Activated CD4-positive, alpha-beta T cell treated with anti-CD3 and anti-CD28 coated beads, Interleukin-2, amount 10 ng/mL, durations not matched to agents 7 days and 5 days (primary cell): Measurements from ENCODE around the gene STIM2. TPM values are rescaled to one million over a fixed set of nuclear protein-coding genes. Genes with fewer than 3 reads are reported as not detected.
"Not testable (repeated sequence)": the region's sequence is repeated elsewhere in the genome, so short reads cannot be mapped to it uniquely, and the experiment has no call there.

Experiments
- CTCF ChIA-PET: fragments of 350-600 bp; sonication (Branson Sonifier 250); formaldehyde crosslinking; loops from one replicate; lab custom pipeline; 2021; ENCODE audit warnings: antibody characterized with exemption; lab: Charles Lee
- POLR2A ChIA-PET: fragments of 350-600 bp; sonication (Branson Sonifier 250); formaldehyde crosslinking; loops from one replicate; lab custom pipeline; 2021; ENCODE audit warnings: antibody characterized with exemption; lab: Charles Lee
- DNase-seq: peaks from one replicate; pipeline ENCODE4 v3.0.0-alpha.2; 2020
- H3K27ac Mint-ChIP-seq: one replicate; pipeline ENCODE4 v1.8.0; 2021; ENCODE audit warnings: mild to moderate bottlenecking, moderate library complexity, mixed read lengths
- H3K27me3 Mint-ChIP-seq: one replicate; pipeline ENCODE4 v1.8.0; 2021; ENCODE audit warnings: mixed read lengths
- H3K36me3 Mint-ChIP-seq: one replicate; pipeline ENCODE4 v1.8.0; 2021; ENCODE audit warnings: low read depth, mixed read lengths
- H3K4me1 Mint-ChIP-seq: one replicate; pipeline ENCODE4 v1.8.0; 2021; ENCODE audit warnings: mixed read lengths
- H3K4me3 Mint-ChIP-seq: one replicate; pipeline ENCODE4 v1.8.0; 2021; ENCODE audit warnings: mild to moderate bottlenecking, moderate library complexity, mixed read lengths
- H3K9me3 Mint-ChIP-seq: one replicate; pipeline ENCODE4 v1.8.0; 2021; ENCODE audit warnings: mixed read lengths
- total RNA-seq, 2 experiments: library from RNA; stranded (reverse); gene quantifications; one replicate each; pipeline ENCODE4 v1.2.3, GENCODE V29; 2021

Gene STIM2
- total RNA-seq, 2 experiments from 2014 or later = 56.2 to 61.0 TPM

- Mint-ChIP-seq H3K9me3 (no peaks in the 10 kb centered on the region), H3K27me3 (no peaks in the 10 kb centered on the region), H3K36me3 (peaks cover 59% of the 10 kb centered on the region), H3K4me1 (peaks cover 19% of the 10 kb centered on the region), H3K27ac (no peak overlapping the region), H3K4me3 (no peak overlapping the region)
- POLR2A ChIA-PET = no interaction called here
- CTCF ChIA-PET = no interaction called here
- DNase-seq = no peak
Measured at GRCh38 chr4:27019766-27020165, 159.1 kb downstream of the STIM2 start.

- CTCF ChIA-PET = no interaction called here
- POLR2A ChIA-PET = no interaction called here
- H3K27ac Mint-ChIP-seq = no peak overlapping the region
- peaks cover 18% of the 10 kb centered on the region for H3K4me1 Mint-ChIP-seq
- H3K4me3 Mint-ChIP-seq = no peak overlapping the region
- peaks cover 59% of the 10 kb centered on the region for H3K36me3 Mint-ChIP-seq
- no peaks in the 10 kb centered on the region for H3K9me3 Mint-ChIP-seq
- no peak for DNase-seq
- no peaks in the 10 kb centered on the region for H3K27me3 Mint-ChIP-seq
Measured at GRCh38 chr4:27020203-27020602, 159.6 kb downstream of the STIM2 start.

GRCh38 chr4:27020603-27021002 lies 160.0 kb downstream of the STIM2 start:
- Mint-ChIP-seq H3K27ac (no peak overlapping the region), H3K4me1 (peaks cover 17% of the 10 kb centered on the region), H3K36me3 (peaks cover 59% of the 10 kb centered on the region), H3K9me3 (no peaks in the 10 kb centered on the region), H3K4me3 (no peak overlapping the region), H3K27me3 (no peaks in the 10 kb centered on the region)
- POLR2A ChIA-PET = no interaction called here
- CTCF ChIA-PET = interaction anchor here (0.6 kb wide), 1 partner anchor 8 kb away, joined by 4 read pairs; no protein-coding TSS in a partner anchor
- DNase-seq = no peak

GRCh38 chr4:27022963-27023362 lies 162.3 kb downstream of the STIM2 start:
- no peak overlapping the region for H3K4me3 Mint-ChIP-seq
- DNase-seq = no peak
- ChIA-PET POLR2A (no interaction called here), CTCF (interaction anchor here (1.6 kb wide), 1 partner anchor 22 kb away, joined by 4 read pairs; no protein-coding TSS in a partner anchor)
- H3K27ac Mint-ChIP-seq = no peak overlapping the region
- no peaks in the 10 kb centered on the region for H3K9me3 Mint-ChIP-seq
- peaks cover 39% of the 10 kb centered on the region for H3K36me3 Mint-ChIP-seq
- no peaks in the 10 kb centered on the region for H3K27me3 Mint-ChIP-seq
- H3K4me1 Mint-ChIP-seq = peaks cover 6% of the 10 kb centered on the region

- Mint-ChIP-seq H3K27ac (no peak overlapping the region), H3K4me1 (peaks cover 2% of the 10 kb centered on the region), H3K4me3 (no peak overlapping the region), H3K27me3 (no peaks in the 10 kb centered on the region), H3K36me3 (peaks cover 35% of the 10 kb centered on the region), H3K9me3 (no peaks in the 10 kb centered on the region)
- no peak for DNase-seq
- CTCF ChIA-PET = interaction anchor here (1.6 kb wide), 1 partner anchor 22 kb away, joined by 4 read pairs; no protein-coding TSS in a partner anchor
- POLR2A ChIA-PET = no interaction called here
Measured at GRCh38 chr4:27023366-27023765, 162.7 kb downstream of the STIM2 start.

- Mint-ChIP-seq H3K9me3 (no peaks in the 10 kb centered on the region), H3K36me3 (peaks cover 29% of the 10 kb centered on the region), H3K4me1 (no peaks in the 10 kb centered on the region), H3K27me3 (no peaks in the 10 kb centered on the region), H3K27ac (no peak overlapping the region), H3K4me3 (no peak overlapping the region)
- no peak for DNase-seq
- POLR2A ChIA-PET = no interaction called here
- CTCF ChIA-PET = no interaction called here
Measured at GRCh38 chr4:27024805-27025204, 164.2 kb downstream of the STIM2 start.

- peaks cover 2% of the 10 kb centered on the region for H3K27me3 Mint-ChIP-seq
- no peak overlapping the region for H3K27ac Mint-ChIP-seq
- no peak overlapping the region for H3K4me3 Mint-ChIP-seq
- no peak for DNase-seq
- peaks cover 14% of the 10 kb centered on the region for H3K36me3 Mint-ChIP-seq
- no peaks in the 10 kb centered on the region for H3K9me3 Mint-ChIP-seq
- no peaks in the 10 kb centered on the region for H3K4me1 Mint-ChIP-seq
- CTCF ChIA-PET = no interaction called here
- POLR2A ChIA-PET = no interaction called here
Measured at GRCh38 chr4:27027428-27027827, 166.8 kb downstream of the STIM2 start.

- CTCF ChIA-PET, H3K9me3 Mint-ChIP-seq, H3K4me3 Mint-ChIP-seq, H3K36me3 Mint-ChIP-seq, H3K4me1 Mint-ChIP-seq, H3K27ac Mint-ChIP-seq, POLR2A ChIA-PET, DNase-seq: not testable (repeated sequence)
- peaks cover 22% of the 10 kb centered on the region for H3K27me3 Mint-ChIP-seq
Measured at GRCh38 chr4:27035127-27035526, 174.5 kb downstream of the STIM2 start.

- peaks cover 9% of the 10 kb centered on the region for H3K4me1 Mint-ChIP-seq
- CTCF ChIA-PET = no interaction called here
Measured at GRCh38 chr4:27040356-27040755, 179.7 kb downstream of the STIM2 start.

GRCh38 chr4:27042411-27042810 lies 181.8 kb downstream of the STIM2 start:
- no peaks in the 10 kb centered on the region for H3K36me3 Mint-ChIP-seq
- no peaks in the 10 kb centered on the region for H3K9me3 Mint-ChIP-seq
- DNase-seq = no peak

More at GRCh38 chr4:27040356-27040755, 179.7 kb downstream of the STIM2 start:
- H3K4me3 Mint-ChIP-seq = no peak overlapping the region
- H3K36me3 Mint-ChIP-seq = no peaks in the 10 kb centered on the region
- POLR2A ChIA-PET = no interaction called here
- H3K9me3 Mint-ChIP-seq = peaks cover 6% of the 10 kb centered on the region
- no peak overlapping the region for H3K27ac Mint-ChIP-seq
- peaks cover 20% of the 10 kb centered on the region for H3K27me3 Mint-ChIP-seq
- DNase-seq = no peak

GRCh38 chr4:27043200-27043599 lies 182.6 kb downstream of the STIM2 start:
- ChIA-PET CTCF (no interaction called here), POLR2A (no interaction called here)
- Mint-ChIP-seq H3K36me3 (no peaks in the 10 kb centered on the region), H3K4me3 (no peak overlapping the region), H3K4me1 (peaks cover 9% of the 10 kb centered on the region), H3K9me3 (no peaks in the 10 kb centered on the region), H3K27me3 (peaks cover 20% of the 10 kb centered on the region), H3K27ac (no peak overlapping the region)
- DNase-seq = no peak

More at GRCh38 chr4:27042411-27042810, 181.8 kb downstream of the STIM2 start:
- CTCF ChIA-PET = no interaction called here
- no peak overlapping the region for H3K27ac Mint-ChIP-seq
- no peak overlapping the region for H3K4me3 Mint-ChIP-seq
- POLR2A ChIA-PET = no interaction called here
- peaks cover 9% of the 10 kb centered on the region for H3K4me1 Mint-ChIP-seq
- peaks cover 22% of the 10 kb centered on the region for H3K27me3 Mint-ChIP-seq

GRCh38 chr4:27046851-27047250 lies 186.2 kb downstream of the STIM2 start:
- ChIA-PET CTCF (no interaction called here), POLR2A (no interaction called here)
- Mint-ChIP-seq H3K27me3 (peaks cover 36% of the 10 kb centered on the region), H3K4me3 (no peak overlapping the region), H3K36me3 (no peaks in the 10 kb centered on the region), H3K4me1 (no peaks in the 10 kb centered on the region), H3K27ac (no peak overlapping the region), H3K9me3 (no peaks in the 10 kb centered on the region)
- DNase-seq = no peak

GRCh38 chr4:27048429-27049238 lies 188.0 kb downstream of the STIM2 start:
- Mint-ChIP-seq H3K9me3 (no peaks in the 10 kb centered on the region), H3K27me3 (peaks cover 35% of the 10 kb centered on the region), H3K4me3 (no peak overlapping the region), H3K36me3 (no peaks in the 10 kb centered on the region), H3K4me1 (no peaks in the 10 kb centered on the region), H3K27ac (no peak overlapping the region)
- ChIA-PET CTCF (no interaction called here), POLR2A (no interaction called here)
- no peak for DNase-seq
